SKM-1 treated with dmso at 0.1 percent for 144 hours (cell line): ENCODE results near the gene UXS1.

Experiments
- DNase-seq: peaks from one replicate; lab custom pipeline; 2025; ENCODE audit not compliant: unreplicated experiment; lab: John Stamatoyannopoulos, UW

Gene UXS1

GRCh38 chr2:106161938-106162820 is 31.9 kb downstream of the UXS1 start:
- DNase-seq: no peak

- DNase-seq: no peak
Measured at GRCh38 chr2:106161341-106161740, 32.8 kb downstream of the UXS1 start.

- no peak for DNase-seq
Measured at GRCh38 chr2:106160786-106161261, 33.3 kb downstream of the UXS1 start.

GRCh38 chr2:106159866-106160785 is 34.0 kb downstream of the UXS1 start:
- no peak for DNase-seq

- DNase-seq: no peak
Measured at GRCh38 chr2:106158871-106159270, 35.2 kb downstream of the UXS1 start.

- no peak for DNase-seq
Measured at GRCh38 chr2:106158131-106158530, 36.0 kb downstream of the UXS1 start.

- no peak for DNase-seq
Measured at GRCh38 chr2:106157416-106157815, 36.7 kb downstream of the UXS1 start.

GRCh38 chr2:106156305-106157296 is 37.5 kb downstream of the UXS1 start:
- DNase-seq: no peak

- DNase-seq: no peak
Measured at GRCh38 chr2:106153781-106154180, 40.3 kb downstream of the UXS1 start.

GRCh38 chr2:106147665-106148064 is 46.4 kb downstream of the UXS1 start:
- no peak for DNase-seq

- DNase-seq: no peak
Measured at GRCh38 chr2:106147159-106147558, 46.9 kb downstream of the UXS1 start.

GRCh38 chr2:106144621-106145331 is 49.3 kb downstream of the UXS1 start:
- DNase-seq: no peak

GRCh38 chr2:106143495-106144215 is 50.4 kb downstream of the UXS1 start:
- DNase-seq: no peak

GRCh38 chr2:106142683-106143082 is 51.4 kb downstream of the UXS1 start:
- no peak for DNase-seq

GRCh38 chr2:106140913-106141312 is 53.2 kb downstream of the UXS1 start:
- no peak for DNase-seq

- no peak for DNase-seq
Measured at GRCh38 chr2:106140113-106140512, 54.0 kb downstream of the UXS1 start.

- DNase-seq: no peak
Measured at GRCh38 chr2:106139238-106139935, 54.7 kb downstream of the UXS1 start.

GRCh38 chr2:106138543-106139237 is 55.4 kb downstream of the UXS1 start:
- no peak for DNase-seq
